ENCODE measurements around the gene EDC4. TPM values are rescaled to one million over a fixed set of nuclear protein-coding genes. Genes with fewer than 3 reads are reported as not detected.

The EDC4 gene
- polyA plus RNA-seq, 1 donor, result 59.7 TPM

GRCh38 chr16:67885976-67886375 is 13.1 kb downstream of the EDC4 start:
- Histone ChIP-seq H3K9me3 (ENCODE audit: control insufficient read depth, low read depth, low read length) (no peaks in the 10 kb centered on the region), H3K4me1 (ENCODE audit: control insufficient read depth, insufficient read depth, low read length) (peaks cover 27% of the 10 kb centered on the region), H3K27me3 (ENCODE audit: control insufficient read depth, insufficient read depth, low read length) (no peaks in the 10 kb centered on the region), H3K4me3 (ENCODE audit: low read length) (no peak overlapping the region), H3K27ac (ENCODE audit: low read length) (no peak overlapping the region), H3K36me3 (ENCODE audit: control insufficient read depth, insufficient read depth, low read length) (peaks cover 55% of the 10 kb centered on the region)
- WGBS (ENCODE audit: insufficient coverage, low lambda C conversion rate), result no CpG with 5 or more reads among the region's 19 CpGs
- no peak for DNase-seq

- H3K9me3 ChIP-seq (ENCODE audit: control insufficient read depth, low read depth, low read length), result no peaks in the 10 kb centered on the region
- DNase-seq, result no peak
- no peak overlapping the region for H3K27ac ChIP-seq (ENCODE audit: low read length)
- no CpG with 5 or more reads among the region's 5 CpGs for WGBS (ENCODE audit: insufficient coverage, low lambda C conversion rate)
- peaks cover 51% of the 10 kb centered on the region for H3K36me3 ChIP-seq (ENCODE audit: control insufficient read depth, insufficient read depth, low read length)
- H3K27me3 ChIP-seq (ENCODE audit: control insufficient read depth, insufficient read depth, low read length), result no peaks in the 10 kb centered on the region
- H3K4me3 ChIP-seq (ENCODE audit: low read length), result no peak overlapping the region
- H3K4me1 ChIP-seq (ENCODE audit: control insufficient read depth, insufficient read depth, low read length), result peaks cover 27% of the 10 kb centered on the region
These were observed 13.5 kb downstream of the EDC4 start for GRCh38 chr16:67886387-67886786.

- Histone ChIP-seq H3K27me3 (ENCODE audit: control insufficient read depth, insufficient read depth, low read length) (no peaks in the 10 kb centered on the region), H3K27ac (ENCODE audit: low read length) (no peak overlapping the region), H3K4me3 (ENCODE audit: low read length) (no peak overlapping the region), H3K36me3 (ENCODE audit: control insufficient read depth, insufficient read depth, low read length) (peaks cover 31% of the 10 kb centered on the region), H3K4me1 (ENCODE audit: control insufficient read depth, insufficient read depth, low read length) (peaks cover 11% of the 10 kb centered on the region), H3K9me3 (ENCODE audit: control insufficient read depth, low read depth, low read length) (no peaks in the 10 kb centered on the region)
- WGBS (ENCODE audit: insufficient coverage, low lambda C conversion rate), result no CpG with 5 or more reads among the region's 3 CpGs
- DNase-seq, result no peak
These were observed 15.5 kb downstream of the EDC4 start for GRCh38 chr16:67888331-67888730.

- 52% methylated on average over 5 of the region's 5 CpGs for WGBS (ENCODE audit: insufficient coverage, low lambda C conversion rate)
- H3K27ac ChIP-seq (ENCODE audit: low read length), result peak overlapping the region; percentile 64
- H3K9me3 ChIP-seq (ENCODE audit: control insufficient read depth, low read depth, low read length), result no peaks in the 10 kb centered on the region
- no peaks in the 10 kb centered on the region for H3K36me3 ChIP-seq (ENCODE audit: control insufficient read depth, insufficient read depth, low read length)
- H3K27me3 ChIP-seq (ENCODE audit: control insufficient read depth, insufficient read depth, low read length), result no peaks in the 10 kb centered on the region
- H3K4me3 ChIP-seq (ENCODE audit: low read length), result peak overlapping the region; percentile 44
- H3K4me1 ChIP-seq (ENCODE audit: control insufficient read depth, insufficient read depth, low read length), result peaks cover 8% of the 10 kb centered on the region
- peak in 1 of 2 donors; percentile 16 for DNase-seq
These were observed 19.5 kb downstream of the EDC4 start for GRCh38 chr16:67892375-67892774.

GRCh38 chr16:67892899-67893742 is 20.3 kb downstream of the EDC4 start, which contains the start of gene PSKH1:
TSS of gene PSKH1 (plus strand) at chr16:67893254. CDS start at chr16:67908750, 15,496 bp downstream.
- H3K27ac ChIP-seq (ENCODE audit: low read length), result peak within 1 kb of the TSS; percentile 99
- no peaks in the 10 kb centered on the region for H3K36me3 ChIP-seq (ENCODE audit: control insufficient read depth, insufficient read depth, low read length)
- no peaks in the 10 kb centered on the region for H3K9me3 ChIP-seq (ENCODE audit: control insufficient read depth, low read depth, low read length)
- no peaks in the 10 kb centered on the region for H3K27me3 ChIP-seq (ENCODE audit: control insufficient read depth, insufficient read depth, low read length)
- DNase-seq, result peak; percentile 94 to 96
- H3K4me3 ChIP-seq (ENCODE audit: low read length), result peak within 1 kb of the TSS; percentile 95
- peaks cover 8% of the 10 kb centered on the region for H3K4me1 ChIP-seq (ENCODE audit: control insufficient read depth, insufficient read depth, low read length)
- WGBS (ENCODE audit: insufficient coverage, low lambda C conversion rate), result no CpG with 5 or more reads among the region's 90 CpGs

GRCh38 chr16:67893743-67894399 is 21.0 kb downstream of the EDC4 start:
- no peaks in the 10 kb centered on the region for H3K27me3 ChIP-seq (ENCODE audit: control insufficient read depth, insufficient read depth, low read length)
- peak overlapping the region; percentile 99 for H3K27ac ChIP-seq (ENCODE audit: low read length)
- DNase-seq, result peak; percentile 44 to 76
- no CpG with 5 or more reads among the region's 14 CpGs for WGBS (ENCODE audit: insufficient coverage, low lambda C conversion rate)
- no peaks in the 10 kb centered on the region for H3K9me3 ChIP-seq (ENCODE audit: control insufficient read depth, low read depth, low read length)
- no peaks in the 10 kb centered on the region for H3K36me3 ChIP-seq (ENCODE audit: control insufficient read depth, insufficient read depth, low read length)
- peaks cover 8% of the 10 kb centered on the region for H3K4me1 ChIP-seq (ENCODE audit: control insufficient read depth, insufficient read depth, low read length)
- H3K4me3 ChIP-seq (ENCODE audit: low read length), result peak overlapping the region; percentile 95

- peaks cover 2% of the 10 kb centered on the region for H3K36me3 ChIP-seq (ENCODE audit: control insufficient read depth, insufficient read depth, low read length)
- no peak overlapping the region for H3K27ac ChIP-seq (ENCODE audit: low read length)
- DNase-seq, result no peak
- no CpG with 5 or more reads among the region's 3 CpGs for WGBS (ENCODE audit: insufficient coverage, low lambda C conversion rate)
- H3K27me3 ChIP-seq (ENCODE audit: control insufficient read depth, insufficient read depth, low read length), result no peaks in the 10 kb centered on the region
- peaks cover 8% of the 10 kb centered on the region for H3K4me1 ChIP-seq (ENCODE audit: control insufficient read depth, insufficient read depth, low read length)
- no peak overlapping the region for H3K4me3 ChIP-seq (ENCODE audit: low read length)
- H3K9me3 ChIP-seq (ENCODE audit: control insufficient read depth, low read depth, low read length), result no peaks in the 10 kb centered on the region
These were observed 24.4 kb downstream of the EDC4 start for GRCh38 chr16:67897231-67897630.

GRCh38 chr16:67901734-67902133 is 28.9 kb downstream of the EDC4 start:
- H3K4me3 ChIP-seq (ENCODE audit: low read length), result no peak overlapping the region
- no peak overlapping the region for H3K27ac ChIP-seq (ENCODE audit: low read length)
- H3K4me1 ChIP-seq (ENCODE audit: control insufficient read depth, insufficient read depth, low read length), result no peaks in the 10 kb centered on the region
- WGBS (ENCODE audit: insufficient coverage, low lambda C conversion rate), result no CpG with 5 or more reads among the region's 5 CpGs
- H3K9me3 ChIP-seq (ENCODE audit: control insufficient read depth, low read depth, low read length), result no peaks in the 10 kb centered on the region
- peaks cover 9% of the 10 kb centered on the region for H3K36me3 ChIP-seq (ENCODE audit: control insufficient read depth, insufficient read depth, low read length)
- no peaks in the 10 kb centered on the region for H3K27me3 ChIP-seq (ENCODE audit: control insufficient read depth, insufficient read depth, low read length)
- no peak for DNase-seq

- Histone ChIP-seq H3K9me3 (ENCODE audit: control insufficient read depth, low read depth, low read length) (no peaks in the 10 kb centered on the region), H3K27ac (ENCODE audit: low read length) (no peak overlapping the region), H3K4me3 (ENCODE audit: low read length) (no peak overlapping the region), H3K36me3 (ENCODE audit: control insufficient read depth, insufficient read depth, low read length) (peaks cover 9% of the 10 kb centered on the region), H3K4me1 (ENCODE audit: control insufficient read depth, insufficient read depth, low read length) (no peaks in the 10 kb centered on the region), H3K27me3 (ENCODE audit: control insufficient read depth, insufficient read depth, low read length) (no peaks in the 10 kb centered on the region)
- no peak for DNase-seq
- 80% methylated on average over 1 of the region's 4 CpGs for WGBS (ENCODE audit: insufficient coverage, low lambda C conversion rate)
These were observed 30.0 kb downstream of the EDC4 start for GRCh38 chr16:67902831-67903230.

GRCh38 chr16:67907397-67908180 is 34.7 kb downstream of the EDC4 start:
- 100% methylated on average over 1 of the region's 11 CpGs for WGBS (ENCODE audit: insufficient coverage, low lambda C conversion rate)

More at GRCh38 chr16:67907397-67908180, 34.7 kb downstream of the EDC4 start:
- Histone ChIP-seq H3K4me3 (ENCODE audit: low read length) (no peak overlapping the region), H3K4me1 (ENCODE audit: control insufficient read depth, insufficient read depth, low read length) (no peaks in the 10 kb centered on the region), H3K27me3 (ENCODE audit: control insufficient read depth, insufficient read depth, low read length) (no peaks in the 10 kb centered on the region), H3K27ac (ENCODE audit: low read length) (no peak overlapping the region), H3K36me3 (ENCODE audit: control insufficient read depth, insufficient read depth, low read length) (peaks cover 42% of the 10 kb centered on the region), H3K9me3 (ENCODE audit: control insufficient read depth, low read depth, low read length) (no peaks in the 10 kb centered on the region)
- DNase-seq, result no peak
